Measurements from ENCODE around the gene RILPL1.

DNA sequence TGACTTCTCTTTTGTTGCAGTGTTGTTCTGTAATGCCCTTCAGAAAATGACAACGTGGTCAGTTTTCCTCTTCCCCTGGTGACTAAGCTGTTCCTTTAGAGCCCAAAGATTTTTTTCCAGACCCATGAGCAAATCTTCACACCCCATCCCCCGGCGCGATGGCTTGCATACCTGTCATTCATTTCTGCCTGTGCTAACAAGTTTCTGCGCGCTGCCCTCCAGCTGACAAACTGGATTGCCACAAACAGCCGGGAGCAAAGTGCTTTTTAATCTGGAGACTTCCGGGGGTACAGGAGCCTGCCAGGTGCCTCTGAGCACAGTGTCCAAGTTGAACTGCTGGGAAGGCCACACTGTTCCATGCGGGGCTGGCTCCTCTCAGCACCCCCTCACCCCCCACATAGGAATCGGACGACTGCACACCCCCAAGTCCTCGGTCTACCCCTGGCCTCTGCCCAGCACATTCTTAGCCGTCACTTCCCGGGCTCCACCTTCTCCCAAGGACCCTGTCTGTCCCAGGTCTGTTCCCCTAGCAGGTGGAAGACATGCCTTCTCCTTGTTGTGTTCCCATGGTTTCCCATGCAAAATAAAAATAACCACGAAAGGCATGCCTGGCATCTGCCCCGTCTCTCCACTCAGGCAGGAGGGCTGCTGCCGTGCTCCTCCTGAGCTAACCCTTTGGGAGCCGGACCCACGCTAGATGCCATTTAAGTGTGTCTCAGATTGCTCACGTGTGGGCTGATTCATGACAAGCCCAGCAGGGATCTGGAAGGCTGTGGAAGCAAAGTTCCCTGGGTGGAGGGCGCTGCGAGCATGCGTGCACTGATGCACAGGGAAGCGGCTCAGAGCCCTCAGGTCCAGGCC is 14.1 kb downstream of the RILPL1 start:
- TF ChIP-seq, protein P1, sequence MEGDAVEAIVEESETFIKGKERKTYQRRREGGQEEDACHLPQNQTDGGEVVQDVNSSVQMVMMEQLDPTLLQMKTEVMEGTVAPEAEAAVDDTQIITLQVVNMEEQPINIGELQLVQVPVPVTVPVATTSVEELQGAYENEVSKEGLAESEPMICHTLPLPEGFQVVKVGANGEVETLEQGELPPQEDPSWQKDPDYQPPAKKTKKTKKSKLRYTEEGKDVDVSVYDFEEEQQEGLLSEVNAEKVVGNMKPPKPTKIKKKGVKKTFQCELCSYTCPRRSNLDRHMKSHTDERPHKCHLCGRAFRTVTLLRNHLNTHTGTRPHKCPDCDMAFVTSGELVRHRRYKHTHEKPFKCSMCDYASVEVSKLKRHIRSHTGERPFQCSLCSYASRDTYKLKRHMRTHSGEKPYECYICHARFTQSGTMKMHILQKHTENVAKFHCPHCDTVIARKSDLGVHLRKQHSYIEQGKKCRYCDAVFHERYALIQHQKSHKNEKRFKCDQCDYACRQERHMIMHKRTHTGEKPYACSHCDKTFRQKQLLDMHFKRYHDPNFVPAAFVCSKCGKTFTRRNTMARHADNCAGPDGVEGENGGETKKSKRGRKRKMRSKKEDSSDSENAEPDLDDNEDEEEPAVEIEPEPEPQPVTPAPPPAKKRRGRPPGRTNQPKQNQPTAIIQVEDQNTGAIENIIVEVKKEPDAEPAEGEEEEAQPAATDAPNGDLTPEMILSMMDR (IDR thresholded peaks at IDR 0.05; ENCODE audit: low read depth, low read length, missing input control) = no peak
- no peak for TF ChIP-seq SP1 (IDR thresholded peaks at IDR 0.05)
- no peak for TF ChIP-seq HNF4A (conservative IDR thresholded peaks at IDR 0.05)
- TF ChIP-seq, protein P2, sequence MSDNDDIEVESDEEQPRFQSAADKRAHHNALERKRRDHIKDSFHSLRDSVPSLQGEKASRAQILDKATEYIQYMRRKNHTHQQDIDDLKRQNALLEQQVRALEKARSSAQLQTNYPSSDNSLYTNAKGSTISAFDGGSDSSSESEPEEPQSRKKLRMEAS (IDR thresholded peaks at IDR 0.05) = no peak
- no peak for TF ChIP-seq RAD21 (IDR thresholded peaks at IDR 0.05)
- no peak for TF ChIP-seq TAF1 (conservative IDR thresholded peaks at IDR 0.05)
- TF ChIP-seq, protein P3, sequence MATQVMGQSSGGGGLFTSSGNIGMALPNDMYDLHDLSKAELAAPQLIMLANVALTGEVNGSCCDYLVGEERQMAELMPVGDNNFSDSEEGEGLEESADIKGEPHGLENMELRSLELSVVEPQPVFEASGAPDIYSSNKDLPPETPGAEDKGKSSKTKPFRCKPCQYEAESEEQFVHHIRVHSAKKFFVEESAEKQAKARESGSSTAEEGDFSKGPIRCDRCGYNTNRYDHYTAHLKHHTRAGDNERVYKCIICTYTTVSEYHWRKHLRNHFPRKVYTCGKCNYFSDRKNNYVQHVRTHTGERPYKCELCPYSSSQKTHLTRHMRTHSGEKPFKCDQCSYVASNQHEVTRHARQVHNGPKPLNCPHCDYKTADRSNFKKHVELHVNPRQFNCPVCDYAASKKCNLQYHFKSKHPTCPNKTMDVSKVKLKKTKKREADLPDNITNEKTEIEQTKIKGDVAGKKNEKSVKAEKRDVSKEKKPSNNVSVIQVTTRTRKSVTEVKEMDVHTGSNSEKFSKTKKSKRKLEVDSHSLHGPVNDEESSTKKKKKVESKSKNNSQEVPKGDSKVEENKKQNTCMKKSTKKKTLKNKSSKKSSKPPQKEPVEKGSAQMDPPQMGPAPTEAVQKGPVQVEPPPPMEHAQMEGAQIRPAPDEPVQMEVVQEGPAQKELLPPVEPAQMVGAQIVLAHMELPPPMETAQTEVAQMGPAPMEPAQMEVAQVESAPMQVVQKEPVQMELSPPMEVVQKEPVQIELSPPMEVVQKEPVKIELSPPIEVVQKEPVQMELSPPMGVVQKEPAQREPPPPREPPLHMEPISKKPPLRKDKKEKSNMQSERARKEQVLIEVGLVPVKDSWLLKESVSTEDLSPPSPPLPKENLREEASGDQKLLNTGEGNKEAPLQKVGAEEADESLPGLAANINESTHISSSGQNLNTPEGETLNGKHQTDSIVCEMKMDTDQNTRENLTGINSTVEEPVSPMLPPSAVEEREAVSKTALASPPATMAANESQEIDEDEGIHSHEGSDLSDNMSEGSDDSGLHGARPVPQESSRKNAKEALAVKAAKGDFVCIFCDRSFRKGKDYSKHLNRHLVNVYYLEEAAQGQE (IDR thresholded peaks at IDR 0.05) = no peak
- TF ChIP-seq JUND (IDR thresholded peaks at IDR 0.05) = no peak
- no peak for TF ChIP-seq YY1 (IDR thresholded peaks at IDR 0.05)
- TF ChIP-seq ZBTB33 (IDR thresholded peaks at IDR 0.05) = no peak
